ENCODE measurements around the gene DLGAP3. TPM values are rescaled to one million over a fixed set of nuclear protein-coding genes. Genes with fewer than 3 reads are reported as not detected.

DLGAP3 gene
- total and polyA plus RNA-seq, 2 of the 13 experiments (the other 11 are each of a cell fraction or from before 2014, with no cell fraction given), result 0.03 to 0.04 TPM

- peak; percentile 55 for TF ChIP-seq CTCF (CRISPR knock-in tag; IDR thresholded peaks at IDR 0.05)
- TF ChIP-seq ZBTB43 (CRISPR knock-in tag; conservative IDR thresholded peaks at IDR 0.05), result no peak
- TF ChIP-seq YEATS2 (CRISPR knock-in tag; IDR thresholded peaks at IDR 0.05; ENCODE audit: borderline replicate concordance), result no peak
- TF ChIP-seq KAT7 (CRISPR knock-in tag; IDR thresholded peaks at IDR 0.05; ENCODE audit: borderline replicate concordance), result no peak
Observed at GRCh38 chr1:34884961-34885360, 44.5 kb downstream of the DLGAP3 start (continued).

GRCh38 chr1:34884536-34884935 lies 44.9 kb downstream of the DLGAP3 start:
- Histone ChIP-seq H3K4me3 (replicated peaks in 1 of 3; ENCODE audit: insufficient read depth in 1 of 3, low read depth in 2 of 3, low read length in 3 of 3) (no peak overlapping the region), H4K20me1 (ENCODE audit: insufficient read depth, low read length) (no peaks in the 10 kb centered on the region), H3K27me3 (ENCODE audit: control insufficient read depth in 1 of 2, insufficient read depth in 2 of 2, low read length in 2 of 2) (peaks cover 3 to 42% of the 10 kb centered on the region in 2 experiments; a peak in 3 of 5 replicates), H3K36me3 (replicated peaks in 1 of 2; ENCODE audit: control insufficient read depth in 1 of 2, insufficient read depth in 2 of 2, low read length in 2 of 2) (no peaks in the 10 kb centered on the region), H3K79me2 (ENCODE audit: insufficient read depth, low read length) (no peaks in the 10 kb centered on the region), H3K27ac (ENCODE audit: extremely low read length, insufficient read depth, low read length) (no peak overlapping the region), H3K4me2 (ENCODE audit: low read depth, low read length) (no peak overlapping the region; the same call in 1 of the 2 replicates), H3K9me3 (ENCODE audit: low read length) (no peaks in the 10 kb centered on the region), H2AFZ (ENCODE audit: low read length) (no peak overlapping the region), H3K4me1 (ENCODE audit: insufficient read depth, low read length) (no peaks in the 10 kb centered on the region; the same call in 1 of the 2 replicates), H3K9ac (ENCODE audit: insufficient read depth, low read depth, low read length) (no peak overlapping the region)
- CTCF ChIA-PET (ENCODE audit: low intra/inter-chr PET ratio, low total read pairs), result interaction anchor here (1.2 to 1.8 kb wide), 2 partner anchors 32 to 98 kb away, joined by 3 to 4 read pairs; no protein-coding TSS in a partner anchor
- POLR2A ChIA-PET, result no interaction called here
- BruUV-seq (replicated peaks), result no TSS peak
- in situ Hi-C loops (cut with HindIII; ENCODE audit: extremely low pct_ligation_motif_present, low pct_unique_long_range_greater_than_20kb), result no loop called here
- FAIRE-seq, result no peak
- no peak for DNase-seq (ENCODE audit: low spot score)
- ATAC-seq, result peak; percentile 39
- WGBS (ENCODE audit: low lambda C conversion rate), result 0% methylated on average over 3 of the region's 3 CpGs
- intact Hi-C loops (cut with micrococcal nuclease; ENCODE audit: unreplicated experiment), result no loop called here
- TF ChIP-seq ZNF354B (CRISPR knock-in tag; IDR thresholded peaks at IDR 0.05) (no peak), NFIC (IDR thresholded peaks at IDR 0.05; ENCODE audit: low read length) (no peak), FOXM1 (CRISPR knock-in tag; IDR thresholded peaks at IDR 0.05) (no peak), KLF11 (CRISPR knock-in tag; IDR thresholded peaks at IDR 0.05) (no peak), CREB1 (IDR thresholded peaks at IDR 0.05) (no peak), CREB1 (CRISPR knock-in tag; IDR thresholded peaks at IDR 0.05) (no peak), TFDP1 (CRISPR knock-in tag; IDR thresholded peaks at IDR 0.05; ENCODE audit: borderline replicate concordance) (no peak), ZNF33A (CRISPR knock-in tag; IDR thresholded peaks at IDR 0.05; ENCODE audit: borderline replicate concordance) (no peak), REST (IDR thresholded peaks at IDR 0.05; ENCODE audit: borderline replicate concordance in 1 of 2, low read depth in 1 of 2, low read length in 2 of 2) (no peak), HNRNPUL1 (IDR thresholded peaks at IDR 0.05; ENCODE audit: low read depth, low read length) (no peak), ZSCAN9 (CRISPR knock-in tag; IDR thresholded peaks at IDR 0.05; ENCODE audit: borderline replicate concordance) (no peak), HOXA9 (CRISPR knock-in tag; IDR thresholded peaks at IDR 0.05; ENCODE audit: borderline replicate concordance) (no peak)

Measured in HepG2 (cell line).